Endothelial cell of umbilical vein (primary cell): Measurements from ENCODE around the gene CROCC. TPM values are rescaled to one million over a fixed set of nuclear protein-coding genes. Genes with fewer than 3 reads are reported as not detected.

Experiments used
- BruUV-seq: library from RNA; stranded (reverse); fragments of 400-500 nt; replicated peaks from 2 replicates; lab custom pipeline; 2021; lab: Mats Ljungman, UMichigan
- CTCF ChIA-PET: fragments of 300-600, 350-600 bp; sonication (Branson Sonifier 250); formaldehyde crosslinking; loops from one replicate; lab custom pipeline; 2021; ENCODE audit warnings: antibody characterized with exemption, inconsistent platforms; lab: Charles Lee
- POLR2A ChIA-PET: fragments of 300-600, 350-600 bp; sonication (Branson Sonifier 250); formaldehyde crosslinking; loops from one replicate; lab custom pipeline; 2021; ENCODE audit warnings: antibody characterized with exemption, inconsistent platforms; lab: Charles Lee
- DNase-seq: peaks from one replicate; pipeline ENCODE4 v3.0.0-alpha.2; 2011; ENCODE audit warnings: low read depth, low spot score
- FAIRE-seq: peaks from 2 replicates; lab custom pipeline; 2011; peaks lifted over from hg19 to GRCh38; lab: Jason Lieb, UNC
- H2AFZ ChIP-seq: 2 replicates; pipeline ENCODE4 v1.6.0; 2012; ENCODE audit warnings: low read depth, low read length, control low read depth, inconsistent platforms
- H3K27ac ChIP-seq: 2 replicates; pipeline ENCODE4 v1.5.1; 2011; ENCODE audit warnings: low read depth, mild to moderate bottlenecking, control low read depth, low read length, moderate library complexity; ENCODE audit not compliant: insufficient read depth
- H3K27me3 ChIP-seq, 2 experiments: 2 replicates each; pipeline versions ENCODE4 v1.6.0 to v1.6.1; 2011; ENCODE audit warnings: low read length in 2 of 2, mixed read lengths in 1 of 2; ENCODE audit not compliant: control insufficient read depth in 2 of 2, insufficient read depth in 2 of 2
- H3K36me3 ChIP-seq, 2 experiments: 2 replicates in 1 of 2; 3 replicates in 1 of 2; pipeline ENCODE4 v1.5.1; 2011; ENCODE audit warnings: low read length in 2 of 2, mild to moderate bottlenecking in 1 of 2, moderate library complexity in 1 of 2; ENCODE audit not compliant: control insufficient read depth in 2 of 2, insufficient read depth in 2 of 2; ENCODE audit errors: extremely low read depth in 1 of 2
- H3K4me1 ChIP-seq: 3 replicates; pipeline ENCODE4 v1.5.1; 2011; ENCODE audit warnings: mild to moderate bottlenecking, low read length; ENCODE audit not compliant: control insufficient read depth, insufficient read depth; ENCODE audit errors: extremely low read depth
- H3K4me2 ChIP-seq: 2 replicates; pipeline ENCODE4 v1.6.1; 2011; ENCODE audit warnings: low read length, control low read depth, mixed read lengths; ENCODE audit not compliant: insufficient read depth
- H3K4me3 ChIP-seq, 3 experiments: fragments of 200-600 bp in 1 of 3; sonication (generic), shearing (Covaris generic) in 1 of 3; replicated peaks in 1 of 3; 2 replicates each; pipeline ENCODE4 v1.5.1; 2011 to 2016; ENCODE audit warnings: control low read depth in 3 of 3, low read length in 3 of 3, mild to moderate bottlenecking in 2 of 3, inconsistent platforms in 1 of 3, low read depth in 1 of 3, moderate library complexity in 1 of 3; ENCODE audit not compliant: insufficient read depth in 1 of 3
- H3K79me2 ChIP-seq: 2 replicates; pipeline ENCODE4 v1.6.0; 2012; ENCODE audit warnings: low read length, inconsistent platforms; ENCODE audit not compliant: control insufficient read depth, insufficient read depth
- H3K9ac ChIP-seq: replicated peaks from 2 replicates; pipeline ENCODE3; 2011; ENCODE audit warnings: low read length, control low read depth; ENCODE audit not compliant: insufficient read depth; ENCODE audit errors: extremely low read depth
- H3K9me1 ChIP-seq: replicated peaks from 3 replicates; pipeline ENCODE4 v1.6.0; 2011; ENCODE audit warnings: mild to moderate bottlenecking, low read length; ENCODE audit not compliant: control insufficient read depth, insufficient read depth; ENCODE audit errors: extremely low read depth
- H3K9me3 ChIP-seq: replicated peaks from 2 replicates; pipeline ENCODE4 v1.5.1; 2012; ENCODE audit warnings: low read length, inconsistent platforms; ENCODE audit not compliant: control insufficient read depth, insufficient read depth
- H4K20me1 ChIP-seq: replicated peaks from 2 replicates; pipeline ENCODE3; 2011; ENCODE audit warnings: mild to moderate bottlenecking, low read length; ENCODE audit not compliant: control insufficient read depth, insufficient read depth; ENCODE audit errors: extremely low read depth
- MYC ChIP-seq: IDR thresholded peaks from one replicate; pipeline ENCODE4 v1.6.1; 2011; ENCODE audit warnings: mild to moderate bottlenecking, low read depth, low read length
- POLR2A ChIP-seq: IDR thresholded peaks from 2 replicates; pipeline ENCODE4 v1.6.1; 2012; ENCODE audit warnings: low read depth, mild to moderate bottlenecking, control low read depth, low read length
- POLR2AphosphoS5 ChIP-seq: IDR thresholded peaks from 2 replicates; pipeline ENCODE4 v1.6.1; 2012; ENCODE audit warnings: low read depth, mild to moderate bottlenecking, control low read depth, low read length, moderate library complexity; ENCODE audit not compliant: insufficient read depth
- dilution Hi-C: fragments of 300-500 bp; cut with MboI; formaldehyde crosslinking; loops from one replicate; pipeline ENCODE4 v1.15.0; 2019; ENCODE audit warnings: low sequenced_read_pairs; ENCODE audit not compliant: extremely low pct_ligation_motif_present
- intact Hi-C: fragments of 100-400 bp; cut with micrococcal nuclease; formaldehyde crosslinking; loops from one replicate; pipeline ENCODE4 v1.10.0; 2022
- polyA plus RNA-seq, 4 experiments: library from polyadenylated mRNA; depleted of rRNA in 3 of 4; stranded (reverse) in 3 of 4; unstranded in 1 of 4; fragments of >200 nt; gene quantifications; 2 replicates each; pipeline versions ENCODE4 v1.2.1 to v1.2.3, GENCODE V29; 2011 to 2012; ENCODE audit warnings: missing spikeins in 1 of 4
- total RNA-seq: library from RNA; stranded (reverse); gene quantifications from 2 replicates; pipeline ENCODE4 v1.2.3, GENCODE V29; 2021
- TF ChIP-seq, protein P1 (sequence below): IDR thresholded peaks from 2 replicates; pipeline ENCODE4 v1.6.1; 2011; ENCODE audit not compliant: insufficient read depth, insufficient read length
- TF ChIP-seq, protein P2 (sequence below), 2 donors: IDR thresholded peaks; 1 replicate in 1 of 2; 2 replicates in 1 of 2; pipeline ENCODE4 v1.5.1; 2011; ENCODE audit warnings: low read length in 2 of 2, mild to moderate bottlenecking in 2 of 2, moderate library complexity in 2 of 2, control low read depth in 1 of 2, inconsistent platforms in 1 of 2, low read depth in 1 of 2; ENCODE audit not compliant: insufficient read depth in 1 of 2; ENCODE audit errors: extremely low read depth in 1 of 2

Gene CROCC
- total and polyA plus RNA-seq, 2 donors (not counting 3 experiments of a cell fraction or from before 2014, with no cell fraction given) = 18.3 to 35.5 TPM

- H3K9ac ChIP-seq = no peak overlapping the region
- no peaks in the 10 kb centered on the region for H3K9me3 ChIP-seq
- no TSS peak for BruUV-seq
- no peak for TF ChIP-seq POLR2A
- no peak for TF ChIP-seq MYC
- TF ChIP-seq POLR2AphosphoS5 = no peak
- TF ChIP-seq, protein P1, sequence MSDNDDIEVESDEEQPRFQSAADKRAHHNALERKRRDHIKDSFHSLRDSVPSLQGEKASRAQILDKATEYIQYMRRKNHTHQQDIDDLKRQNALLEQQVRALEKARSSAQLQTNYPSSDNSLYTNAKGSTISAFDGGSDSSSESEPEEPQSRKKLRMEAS = no peak
- TF ChIP-seq, protein P2, sequence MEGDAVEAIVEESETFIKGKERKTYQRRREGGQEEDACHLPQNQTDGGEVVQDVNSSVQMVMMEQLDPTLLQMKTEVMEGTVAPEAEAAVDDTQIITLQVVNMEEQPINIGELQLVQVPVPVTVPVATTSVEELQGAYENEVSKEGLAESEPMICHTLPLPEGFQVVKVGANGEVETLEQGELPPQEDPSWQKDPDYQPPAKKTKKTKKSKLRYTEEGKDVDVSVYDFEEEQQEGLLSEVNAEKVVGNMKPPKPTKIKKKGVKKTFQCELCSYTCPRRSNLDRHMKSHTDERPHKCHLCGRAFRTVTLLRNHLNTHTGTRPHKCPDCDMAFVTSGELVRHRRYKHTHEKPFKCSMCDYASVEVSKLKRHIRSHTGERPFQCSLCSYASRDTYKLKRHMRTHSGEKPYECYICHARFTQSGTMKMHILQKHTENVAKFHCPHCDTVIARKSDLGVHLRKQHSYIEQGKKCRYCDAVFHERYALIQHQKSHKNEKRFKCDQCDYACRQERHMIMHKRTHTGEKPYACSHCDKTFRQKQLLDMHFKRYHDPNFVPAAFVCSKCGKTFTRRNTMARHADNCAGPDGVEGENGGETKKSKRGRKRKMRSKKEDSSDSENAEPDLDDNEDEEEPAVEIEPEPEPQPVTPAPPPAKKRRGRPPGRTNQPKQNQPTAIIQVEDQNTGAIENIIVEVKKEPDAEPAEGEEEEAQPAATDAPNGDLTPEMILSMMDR (IDR thresholded peaks at IDR 0.05; ENCODE audit: extremely low read depth in 1 of 2, insufficient read depth in 1 of 2, low read depth in 1 of 2, low read length in 2 of 2) = no peak
- peaks cover 4% of the 10 kb centered on the region for H3K4me1 ChIP-seq
- no peak overlapping the region for H3K4me3 ChIP-seq
- H3K4me2 ChIP-seq = no peak overlapping the region
- no peak for DNase-seq
- intact Hi-C loops (no loop called here), dilution Hi-C loops (no loop called here)
- CTCF ChIA-PET = interaction anchor here (0.6 to 4.0 kb wide), 3 partner anchors 11 to 234 kb away, joined by 3 to 20 read pairs (median 3); no protein-coding TSS in a partner anchor
- no peak overlapping the region for H3K27ac ChIP-seq
- no peaks in the 10 kb centered on the region for H3K27me3 ChIP-seq
- POLR2A ChIA-PET = no interaction called here
- H3K36me3 ChIP-seq = peaks cover 0 to 20% of the 10 kb centered on the region in 2 experiments
- H3K79me2 ChIP-seq = no peaks in the 10 kb centered on the region
- no peak for FAIRE-seq
- no peaks in the 10 kb centered on the region for H3K9me1 ChIP-seq
- H2AFZ ChIP-seq = no peak overlapping the region
- H4K20me1 ChIP-seq = no peaks in the 10 kb centered on the region
These were observed 68.1 kb downstream of the CROCC start for GRCh38 chr1:16989676-16990391.
